C4-2B (cell line): ENCODE results near the gene TNFAIP8.

Experiments used
- H3K27ac ChIP-seq: fragments of 450-650 bp; 2 replicates; pipeline ENCODE4 v1.5.1; 2017
- ZFX ChIP-seq: fragments of 450-650 bp; IDR thresholded peaks from 2 replicates; pipeline ENCODE4 v1.6.1; 2017
- TF ChIP-seq, protein P1 (sequence below): fragments of 450-650 bp; conservative IDR thresholded peaks from 2 replicates; pipeline ENCODE4 v1.5.1; 2017; ENCODE audit warnings: mild to moderate bottlenecking

TNFAIP8 gene

DNA sequence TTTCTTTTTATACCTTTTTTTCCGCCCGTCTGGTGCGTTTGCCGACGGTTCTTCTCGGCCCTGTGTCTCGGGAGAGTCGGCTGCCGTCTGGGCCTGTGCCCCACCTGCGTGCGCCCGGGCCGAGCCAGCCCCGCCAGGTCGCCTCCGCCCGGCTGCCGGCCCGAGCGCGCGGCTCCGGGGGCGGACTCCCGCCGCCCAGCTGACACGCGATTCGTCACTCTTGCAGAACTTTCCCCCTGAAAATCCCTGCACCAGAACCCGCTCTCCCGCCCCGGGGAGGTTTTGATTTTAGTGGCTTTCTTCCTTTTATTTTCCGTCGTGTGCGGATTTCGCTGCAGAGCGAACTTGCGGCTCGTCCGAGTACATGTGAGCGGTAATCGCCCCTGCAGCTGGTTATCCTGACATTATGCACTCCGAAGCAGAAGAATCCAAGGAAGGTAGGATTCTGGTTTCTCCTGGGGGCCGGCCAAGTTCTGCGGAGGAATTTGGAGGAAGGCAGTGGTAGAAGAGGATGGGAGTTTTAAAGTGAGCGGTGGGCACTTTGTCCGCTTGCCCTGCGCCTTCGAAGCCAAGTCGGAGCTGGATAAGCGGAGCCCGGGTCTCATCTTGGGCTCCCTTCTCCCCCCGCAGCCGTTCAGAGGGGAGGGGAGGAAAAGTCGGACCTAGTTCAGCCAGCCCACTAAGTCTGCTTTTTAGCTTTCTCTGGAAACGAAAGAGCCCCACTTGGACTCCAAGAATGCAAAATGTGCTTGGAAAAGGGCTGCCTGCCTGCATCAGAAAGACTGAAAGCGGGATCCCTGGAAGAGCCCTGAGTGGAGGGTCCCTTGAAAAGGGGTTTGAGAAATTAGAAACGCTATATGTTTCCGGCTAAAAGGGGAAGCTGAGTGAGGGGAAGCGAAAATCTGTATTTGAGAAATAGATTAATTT is at the start of gene TNFAIP8:
Gene TNFAIP8, plus strand, starts transcription at position 335 of the 927 bp plus-strand sequence. Its CDS starts 72 bp downstream, at position 407.
- no peak within 1 kb of the TSS for H3K27ac ChIP-seq
- TF ChIP-seq, protein P1, sequence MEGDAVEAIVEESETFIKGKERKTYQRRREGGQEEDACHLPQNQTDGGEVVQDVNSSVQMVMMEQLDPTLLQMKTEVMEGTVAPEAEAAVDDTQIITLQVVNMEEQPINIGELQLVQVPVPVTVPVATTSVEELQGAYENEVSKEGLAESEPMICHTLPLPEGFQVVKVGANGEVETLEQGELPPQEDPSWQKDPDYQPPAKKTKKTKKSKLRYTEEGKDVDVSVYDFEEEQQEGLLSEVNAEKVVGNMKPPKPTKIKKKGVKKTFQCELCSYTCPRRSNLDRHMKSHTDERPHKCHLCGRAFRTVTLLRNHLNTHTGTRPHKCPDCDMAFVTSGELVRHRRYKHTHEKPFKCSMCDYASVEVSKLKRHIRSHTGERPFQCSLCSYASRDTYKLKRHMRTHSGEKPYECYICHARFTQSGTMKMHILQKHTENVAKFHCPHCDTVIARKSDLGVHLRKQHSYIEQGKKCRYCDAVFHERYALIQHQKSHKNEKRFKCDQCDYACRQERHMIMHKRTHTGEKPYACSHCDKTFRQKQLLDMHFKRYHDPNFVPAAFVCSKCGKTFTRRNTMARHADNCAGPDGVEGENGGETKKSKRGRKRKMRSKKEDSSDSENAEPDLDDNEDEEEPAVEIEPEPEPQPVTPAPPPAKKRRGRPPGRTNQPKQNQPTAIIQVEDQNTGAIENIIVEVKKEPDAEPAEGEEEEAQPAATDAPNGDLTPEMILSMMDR: no peak
- no peak for TF ChIP-seq ZFX

- TF ChIP-seq, protein P1: no peak
- TF ChIP-seq ZFX: no peak
- no peak overlapping the region for H3K27ac ChIP-seq
Measured at GRCh38 chr5:119307170-119307569, 48.6 kb upstream of the TNFAIP8 start.

DNA sequence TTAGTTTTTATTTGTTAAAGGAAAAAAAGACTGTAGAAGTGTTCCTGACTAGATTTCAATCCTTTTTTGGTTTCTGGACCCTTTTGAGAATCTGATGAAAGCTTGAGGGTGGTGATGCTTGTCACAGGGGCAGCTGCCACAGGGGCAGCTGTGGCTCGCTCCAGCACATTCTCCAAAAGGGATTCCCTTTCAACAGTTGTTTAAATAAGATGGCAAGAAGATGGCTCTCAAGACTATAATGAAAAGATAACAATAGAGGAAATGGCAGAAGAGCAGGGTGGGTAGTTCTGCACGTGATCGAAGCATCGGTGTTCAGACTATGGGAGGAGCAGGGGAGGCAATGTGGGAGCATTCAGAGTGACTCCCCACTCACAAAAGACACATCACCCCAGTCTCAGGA is 46.5 kb upstream of the TNFAIP8 start:
- H3K27ac ChIP-seq: no peak overlapping the region
- TF ChIP-seq, protein P1: no peak
- TF ChIP-seq ZFX: no peak

GRCh38 chr5:119311688-119312087 is 44.1 kb upstream of the TNFAIP8 start:
- TF ChIP-seq, protein P1: no peak
- TF ChIP-seq ZFX: no peak
- no peak overlapping the region for H3K27ac ChIP-seq

- no peak overlapping the region for H3K27ac ChIP-seq
- TF ChIP-seq ZFX: no peak
- TF ChIP-seq, protein P1: no peak
Measured at GRCh38 chr5:119312403-119312802, 43.4 kb upstream of the TNFAIP8 start.

GRCh38 chr5:119313197-119313596 is 42.6 kb upstream of the TNFAIP8 start:
- TF ChIP-seq ZFX: no peak
- TF ChIP-seq, protein P1: no peak
- no peak overlapping the region for H3K27ac ChIP-seq

GRCh38 chr5:119313658-119314605 is 41.9 kb upstream of the TNFAIP8 start:
- TF ChIP-seq, protein P1: no peak
- TF ChIP-seq ZFX: no peak
- H3K27ac ChIP-seq: no peak overlapping the region
